Mesenchymal stem cell (in vitro differentiated cells and primary cell): ENCODE results near the gene AMN.
"Not testable (repeated sequence)": the region's sequence is repeated elsewhere in the genome, so short reads cannot be mapped to it uniquely, and the experiment has no call there.

Experiments
- DNase-seq: peaks from one replicate; pipeline ENCODE4 v3.0.0-alpha.2; 2013
- H2AFZ ChIP-seq: one replicate; pipeline ENCODE4 v1.6.1; 2013; ENCODE audit warnings: low read depth, mild to moderate bottlenecking, control low read depth, inconsistent platforms, low read length, moderate library complexity
- H2AK5ac ChIP-seq: 2 replicates; pipeline ENCODE4 v1.6.1; 2013; ENCODE audit warnings: low read length, moderate library complexity, mild to moderate bottlenecking, inconsistent platforms; ENCODE audit not compliant: severe bottlenecking
- H2BK120ac ChIP-seq: one replicate; pipeline ENCODE4 v1.6.1; 2013; ENCODE audit warnings: low read depth, mild to moderate bottlenecking, inconsistent platforms, low read length, moderate library complexity
- H2BK12ac ChIP-seq, 2 experiments: one replicate each; pipeline ENCODE4 v1.6.1; 2013; ENCODE audit warnings: inconsistent platforms in 2 of 2, low read length in 2 of 2, mild to moderate bottlenecking in 2 of 2, moderate library complexity in 2 of 2, control low read depth in 1 of 2
- H2BK15ac ChIP-seq: one replicate; pipeline ENCODE4 v1.6.1; 2013; ENCODE audit warnings: mild to moderate bottlenecking, low read depth, inconsistent platforms; ENCODE audit not compliant: poor library complexity, severe bottlenecking
- H2BK5ac ChIP-seq: 2 replicates; pipeline ENCODE4 v1.6.1; 2013; ENCODE audit warnings: low read depth, mild to moderate bottlenecking, low read length, control low read depth, inconsistent platforms; ENCODE audit not compliant: poor library complexity, severe bottlenecking
- H3K14ac ChIP-seq, 2 experiments: one replicate each; pipeline ENCODE4 v1.6.1; 2013; ENCODE audit warnings: inconsistent platforms in 2 of 2, low read length in 2 of 2, control low read depth in 1 of 2, mild to moderate bottlenecking in 1 of 2, moderate library complexity in 1 of 2
- H3K18ac ChIP-seq, 2 experiments: one replicate each; pipeline ENCODE4 v1.6.1; 2013; ENCODE audit warnings: inconsistent platforms in 2 of 2, low read length in 2 of 2, control low read depth in 1 of 2, low read depth in 1 of 2, mild to moderate bottlenecking in 1 of 2
- H3K23ac ChIP-seq, 2 experiments: one replicate each; pipeline ENCODE4 v1.6.1; 2013; ENCODE audit warnings: inconsistent platforms in 2 of 2, low read length in 2 of 2, mild to moderate bottlenecking in 2 of 2, moderate library complexity in 2 of 2, control low read depth in 1 of 2
- H3K27ac ChIP-seq: 2 replicates; pipeline ENCODE4 v1.5.1; 2013; ENCODE audit warnings: mild to moderate bottlenecking, moderate library complexity, low read length, control low read depth, inconsistent platforms; ENCODE audit not compliant: poor library complexity, severe bottlenecking
- H3K27me3 ChIP-seq, 2 experiments: 2 replicates each; pipeline versions ENCODE4 v1.6.1 to v1.7.0; 2013; ENCODE audit warnings: low read length in 2 of 2, mild to moderate bottlenecking in 2 of 2, moderate library complexity in 2 of 2, control low read depth in 1 of 2, inconsistent platforms in 1 of 2; ENCODE audit not compliant: control insufficient read depth in 1 of 2, insufficient read depth in 1 of 2
- H3K36me3 ChIP-seq, 2 experiments: 2 replicates each; pipeline versions ENCODE4 v1.6.1 to v1.7.0; 2013; ENCODE audit warnings: low read length in 2 of 2, control low read depth in 1 of 2, inconsistent platforms in 1 of 2, low read depth in 1 of 2, mild to moderate bottlenecking in 1 of 2; ENCODE audit not compliant: insufficient read depth in 2 of 2, control insufficient read depth in 1 of 2
- H3K4ac ChIP-seq, 2 experiments: one replicate each; pipeline ENCODE4 v1.6.1; 2013; ENCODE audit warnings: inconsistent platforms in 2 of 2, low read length in 2 of 2, mild to moderate bottlenecking in 2 of 2, moderate library complexity in 2 of 2, control low read depth in 1 of 2, low read depth in 1 of 2
- H3K4me1 ChIP-seq: 2 replicates; pipeline ENCODE4 v1.6.1; 2013; ENCODE audit warnings: low read depth, low read length, control low read depth; ENCODE audit not compliant: control insufficient read depth, insufficient read depth
- H3K4me2 ChIP-seq: 2 replicates; pipeline ENCODE4 v1.6.1; 2013; ENCODE audit warnings: low read length, mild to moderate bottlenecking, inconsistent platforms; ENCODE audit not compliant: poor library complexity, severe bottlenecking
- H3K4me3 ChIP-seq, 2 experiments: 2 replicates each; pipeline versions ENCODE4 v1.5.1 to v1.7.0; 2013; ENCODE audit warnings: low read length in 2 of 2, mild to moderate bottlenecking in 2 of 2, control low read depth in 1 of 2, low read depth in 1 of 2; ENCODE audit not compliant: insufficient read depth in 1 of 2
- H3K79me1 ChIP-seq: replicated peaks from 2 replicates; pipeline ENCODE4 v1.6.1; 2013; ENCODE audit warnings: mild to moderate bottlenecking, control low read depth, low read length, inconsistent platforms; ENCODE audit not compliant: poor library complexity, severe bottlenecking
- H3K9ac ChIP-seq: 2 replicates; pipeline ENCODE4 v1.7.0; 2013; ENCODE audit warnings: mild to moderate bottlenecking, low read length, moderate library complexity
- H3K9me3 ChIP-seq: 2 replicates; pipeline ENCODE4 v1.7.0; 2013; ENCODE audit warnings: mild to moderate bottlenecking, low read length; ENCODE audit not compliant: control insufficient read depth
- H4K8ac ChIP-seq: one replicate; pipeline ENCODE4 v1.6.1; 2013; ENCODE audit warnings: inconsistent platforms, mild to moderate bottlenecking, low read length, moderate library complexity
- H4K91ac ChIP-seq: one replicate; pipeline ENCODE4 v1.6.1; 2013; ENCODE audit warnings: mild to moderate bottlenecking, low read length, inconsistent platforms
- WGBS: methylation state at CpG from one replicate; pipeline ENCODE4 v1.1.7; 2013; ENCODE audit warnings: mixed read lengths; 5-methylcytosine and 5-hydroxymethylcytosine counted together

Gene AMN

GRCh38 chr14:102926104-102926503 lies 3.6 kb downstream of the AMN start:
- H3K23ac ChIP-seq, result no peak overlapping the region
- no peak overlapping the region for H2BK120ac ChIP-seq
- H3K79me1 ChIP-seq, result no peaks in the 10 kb centered on the region
- H3K27ac ChIP-seq, result no peak overlapping the region
- no peak overlapping the region for H3K18ac ChIP-seq
- H3K4me1 ChIP-seq, result peaks cover 34% of the 10 kb centered on the region
- H3K9me3 ChIP-seq, result peaks cover under 1% of the 10 kb centered on the region
- no peak overlapping the region for H2BK12ac ChIP-seq
- H2BK15ac ChIP-seq, result no peak overlapping the region
- no peak overlapping the region for H4K91ac ChIP-seq
- H3K4ac ChIP-seq, result no peak overlapping the region
- H3K36me3 ChIP-seq, result peaks cover 2 to 7% of the 10 kb centered on the region in 2 experiments
- H2BK5ac ChIP-seq, result no peak overlapping the region
- peaks cover 8 to 84% of the 10 kb centered on the region in 2 experiments for H3K27me3 ChIP-seq
- H3K4me2 ChIP-seq, result no peak overlapping the region
- no peak overlapping the region for H3K9ac ChIP-seq
- DNase-seq, result no peak
- no peak overlapping the region for H3K4me3 ChIP-seq
- H4K8ac ChIP-seq, result no peak overlapping the region
- H3K14ac ChIP-seq, result no peak overlapping the region
- no peak overlapping the region for H2AFZ ChIP-seq
- no peak overlapping the region for H2AK5ac ChIP-seq
- WGBS, result 66% methylated on average over 12 of the region's 12 CpGs

DNA sequence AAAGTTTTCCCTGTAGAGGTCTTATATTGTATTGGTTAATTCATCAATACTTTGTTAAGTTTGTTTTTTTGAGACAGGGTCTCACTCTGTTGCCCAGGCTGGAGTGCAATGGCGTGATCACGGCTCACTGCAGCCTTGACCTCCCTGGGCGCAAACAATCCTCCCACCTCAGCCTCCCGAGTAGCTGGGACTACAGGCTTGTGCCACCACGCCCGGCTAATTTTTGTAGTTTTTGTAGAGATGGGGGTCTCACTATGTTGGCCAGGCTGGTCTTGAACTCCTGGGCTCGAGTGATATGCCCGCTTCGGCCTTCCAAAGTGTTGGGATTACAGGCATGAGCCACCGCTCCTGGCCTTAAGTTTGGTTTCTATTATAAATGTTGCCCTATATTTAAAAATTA lies 4.4 kb downstream of the AMN start:
- not testable (repeated sequence) for H3K9me3 ChIP-seq, H2BK15ac ChIP-seq, H4K8ac ChIP-seq, H3K23ac ChIP-seq, H2BK5ac ChIP-seq, H3K4me2 ChIP-seq, H3K9ac ChIP-seq, H3K79me1 ChIP-seq, H2BK12ac ChIP-seq, H4K91ac ChIP-seq, H3K27ac ChIP-seq, DNase-seq, H2AFZ ChIP-seq, H3K18ac ChIP-seq, H3K4me3 ChIP-seq, H2AK5ac ChIP-seq, H2BK120ac ChIP-seq, H3K4ac ChIP-seq, H3K14ac ChIP-seq
- WGBS, result 99% methylated on average over 8 of the region's 10 CpGs
- H3K4me1 ChIP-seq, result peaks cover 41% of the 10 kb centered on the region
- H3K36me3 ChIP-seq, result peaks cover 8 to 15% of the 10 kb centered on the region in 2 experiments
- peaks cover 8 to 79% of the 10 kb centered on the region in 2 experiments for H3K27me3 ChIP-seq

GRCh38 chr14:102927346-102927877 lies 4.9 kb downstream of the AMN start:
- no peak overlapping the region for H3K14ac ChIP-seq
- no peak for DNase-seq
- H3K27me3 ChIP-seq, result peaks cover 8 to 73% of the 10 kb centered on the region in 2 experiments
- H3K18ac ChIP-seq, result no peak overlapping the region
- H3K4me2 ChIP-seq, result no peak overlapping the region
- no peak overlapping the region for H3K9ac ChIP-seq
- no peak overlapping the region for H3K4me3 ChIP-seq
- peaks cover 13 to 20% of the 10 kb centered on the region in 2 experiments for H3K36me3 ChIP-seq
- H2BK15ac ChIP-seq, result no peak overlapping the region
- WGBS, result 38% methylated on average over 16 of the region's 19 CpGs
- no peak overlapping the region for H2AK5ac ChIP-seq
- H3K27ac ChIP-seq, result no peak overlapping the region
- H2BK5ac ChIP-seq, result no peak overlapping the region
- H2BK120ac ChIP-seq, result no peak overlapping the region
- H3K79me1 ChIP-seq, result no peaks in the 10 kb centered on the region
- H2BK12ac ChIP-seq, result no peak overlapping the region
- H2AFZ ChIP-seq, result no peak overlapping the region
- H3K4me1 ChIP-seq, result peaks cover 40% of the 10 kb centered on the region
- H4K8ac ChIP-seq, result no peak overlapping the region
- no peak overlapping the region for H4K91ac ChIP-seq
- no peak overlapping the region for H3K4ac ChIP-seq
- H3K9me3 ChIP-seq, result no peaks in the 10 kb centered on the region
- H3K23ac ChIP-seq, result peak overlapping the region in 1 of 2 experiments; percentile 15

- peaks cover 8 to 68% of the 10 kb centered on the region in 2 experiments for H3K27me3 ChIP-seq
- no peak overlapping the region for H2BK12ac ChIP-seq
- no peak overlapping the region for H3K4ac ChIP-seq
- 7% methylated on average over 35 of the region's 35 CpGs for WGBS
- H3K4me2 ChIP-seq, result peak overlapping the region; percentile 63
- H2BK5ac ChIP-seq, result no peak overlapping the region
- peak overlapping the region in 1 of 2 experiments; percentile 15 for H3K23ac ChIP-seq
- H3K4me3 ChIP-seq, result peak overlapping the region in 1 of 2 experiments; percentile 43
- peak overlapping the region; percentile 56 for H2AFZ ChIP-seq
- H3K27ac ChIP-seq, result no peak overlapping the region
- H3K18ac ChIP-seq, result peak overlapping the region in 1 of 2 experiments; percentile 23
- no peak overlapping the region for H2BK15ac ChIP-seq
- no peak overlapping the region for H3K14ac ChIP-seq
- no peaks in the 10 kb centered on the region for H3K79me1 ChIP-seq
- no peak overlapping the region for H2BK120ac ChIP-seq
- peaks cover 39% of the 10 kb centered on the region for H3K4me1 ChIP-seq
- H3K36me3 ChIP-seq, result peaks cover 16 to 25% of the 10 kb centered on the region in 2 experiments
- no peak overlapping the region for H4K91ac ChIP-seq
- no peak for DNase-seq
- H3K9ac ChIP-seq, result no peak overlapping the region
- H3K9me3 ChIP-seq, result no peaks in the 10 kb centered on the region
- H4K8ac ChIP-seq, result no peak overlapping the region
- H2AK5ac ChIP-seq, result no peak overlapping the region
Measured at GRCh38 chr14:102927878-102928411, 5.5 kb downstream of the AMN start.
